GM04504 (cell line): ENCODE data around the gene MAST4.

Experiments
- DNase-seq: peaks from one replicate; pipeline ENCODE4 v3.0.0-alpha.2; 2012; ENCODE audit warnings: low read depth

MAST4 gene

GRCh38 chr5:67190861-67191260, 594.7 kb downstream of the MAST4 start:
- no peak for DNase-seq

DNA sequence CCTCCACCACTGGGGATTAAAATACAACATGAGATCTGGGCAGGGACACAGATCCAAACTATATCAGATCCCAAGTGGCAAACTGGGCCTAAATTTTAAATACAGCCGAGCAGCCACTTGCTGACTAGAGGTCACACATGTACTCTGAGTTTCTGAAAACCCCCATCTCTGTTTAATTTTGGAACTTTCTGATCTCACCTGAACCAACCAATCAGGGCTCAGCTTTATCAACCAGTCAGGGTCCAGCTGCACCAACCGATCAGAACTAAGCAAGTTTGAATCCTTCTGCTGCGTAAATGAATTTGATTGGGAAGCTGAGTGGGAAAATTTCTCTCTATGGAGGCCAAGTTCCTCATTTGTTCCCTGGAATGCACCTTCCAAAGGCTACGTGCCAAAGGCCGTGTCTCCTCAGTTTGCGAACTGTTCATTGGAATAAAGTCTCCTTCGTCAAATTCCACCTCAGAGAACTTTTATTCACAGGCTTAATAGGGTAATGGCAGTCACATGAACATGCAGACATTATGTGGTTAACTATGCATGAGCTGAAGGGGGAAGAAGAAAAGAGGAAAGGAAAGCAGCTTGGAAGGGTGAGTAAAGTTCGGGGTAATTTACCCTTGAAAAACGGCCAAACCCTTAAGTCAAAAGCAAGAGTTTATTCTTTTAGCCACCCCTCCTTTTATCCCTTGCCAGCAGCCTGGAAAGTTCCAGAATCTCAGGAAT, 596.7 kb downstream of the MAST4 start:
- no peak for DNase-seq

- DNase-seq, result no peak
These were observed 597.2 kb downstream of the MAST4 start for GRCh38 chr5:67193439-67193807.

GRCh38 chr5:67194166-67194565, 598.0 kb downstream of the MAST4 start:
- no peak for DNase-seq

- DNase-seq, result no peak
These were observed 599.4 kb downstream of the MAST4 start for GRCh38 chr5:67195406-67196275.

GRCh38 chr5:67196537-67197059, 600.4 kb downstream of the MAST4 start, which contains the start of gene CD180:
CD180 (minus strand) TSS chr5:67196799; CDS start chr5:67196641, 158 bp downstream.
- no peak for DNase-seq

- DNase-seq, result no peak
These were observed 601.3 kb downstream of the MAST4 start for GRCh38 chr5:67197536-67197935.

DNA sequence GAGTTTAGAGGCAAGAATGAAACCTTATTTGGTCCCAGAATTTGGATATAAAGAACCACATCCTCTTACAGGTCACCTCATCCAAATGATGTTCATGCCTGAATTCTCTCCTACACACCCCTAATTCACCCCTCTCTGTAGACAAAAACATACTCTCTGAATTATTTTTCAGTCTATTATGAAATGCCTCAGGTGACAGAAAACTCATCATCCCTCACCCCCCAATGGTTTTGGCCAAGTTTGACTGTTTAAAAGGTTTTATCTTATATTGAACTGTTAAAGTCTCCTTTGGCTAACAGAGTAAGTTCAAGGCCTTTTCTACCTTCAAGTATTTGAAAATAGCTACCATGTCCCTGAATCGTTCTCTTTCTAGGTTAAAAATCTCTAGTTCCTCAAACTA, 602.7 kb downstream of the MAST4 start:
- no peak for DNase-seq

GRCh38 chr5:67199859-67200258, 603.7 kb downstream of the MAST4 start:
- DNase-seq, result no peak

- DNase-seq, result no peak
These were observed 604.8 kb downstream of the MAST4 start for GRCh38 chr5:67200809-67201562.

- no peak for DNase-seq
These were observed 605.8 kb downstream of the MAST4 start for GRCh38 chr5:67201897-67202549.

DNA sequence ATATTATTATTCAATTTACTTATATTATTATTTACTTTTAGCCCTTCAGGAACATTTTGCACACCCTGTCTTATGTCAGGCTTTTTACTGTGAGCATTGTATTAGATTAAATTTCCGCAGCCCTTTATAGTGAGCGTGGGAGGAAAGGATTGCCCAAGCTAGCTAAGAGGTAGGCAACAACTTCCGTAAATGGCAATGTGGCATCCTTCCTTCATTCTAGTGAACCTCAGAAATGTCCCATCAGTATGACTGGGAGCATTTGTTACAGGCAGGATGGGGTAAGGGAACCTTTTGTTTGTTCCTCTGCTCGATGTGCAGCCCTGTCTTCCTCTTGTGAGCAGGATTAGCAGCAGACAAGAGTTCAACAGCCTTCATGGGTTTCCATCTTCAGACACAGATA, 606.6 kb downstream of the MAST4 start:
- no peak for DNase-seq

DNA sequence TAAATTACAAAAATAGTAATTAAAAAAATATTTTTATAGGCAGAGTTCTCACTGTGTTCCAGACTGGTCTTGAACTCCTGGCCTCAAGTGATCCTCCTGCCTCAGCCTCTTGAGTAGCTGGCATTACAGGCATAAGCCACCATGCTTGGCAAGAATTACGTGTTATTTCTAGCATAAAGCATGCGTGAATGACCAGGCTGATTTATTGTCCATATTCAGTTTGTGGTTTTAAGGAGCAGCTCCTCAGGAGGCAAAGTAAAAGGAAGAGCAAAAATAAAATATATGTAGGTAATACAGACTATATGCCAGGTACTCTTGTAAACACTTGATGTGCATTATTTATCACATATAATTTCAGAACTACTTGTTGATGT, 607.5 kb downstream of the MAST4 start:
- DNase-seq, result no peak

DNA sequence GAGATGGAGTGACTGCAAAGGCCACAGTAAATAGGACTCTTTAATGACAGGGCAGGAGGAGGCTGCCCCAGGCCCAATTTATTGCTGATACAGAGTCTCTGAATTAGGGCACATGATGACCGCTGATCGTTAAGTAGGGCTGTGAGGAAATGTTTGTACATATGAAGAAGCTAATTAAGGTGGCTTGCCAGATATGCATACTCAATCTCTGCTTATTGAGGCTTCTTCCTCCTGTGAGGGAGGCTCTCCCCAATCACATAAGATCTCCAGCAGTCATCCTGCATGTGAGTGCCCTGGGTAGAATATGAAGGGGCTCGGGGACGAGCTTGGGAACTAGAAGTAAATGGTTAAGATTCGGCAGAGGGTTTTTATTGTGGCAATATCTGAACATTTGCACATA, 608.6 kb downstream of the MAST4 start:
- DNase-seq, result no peak

DNA sequence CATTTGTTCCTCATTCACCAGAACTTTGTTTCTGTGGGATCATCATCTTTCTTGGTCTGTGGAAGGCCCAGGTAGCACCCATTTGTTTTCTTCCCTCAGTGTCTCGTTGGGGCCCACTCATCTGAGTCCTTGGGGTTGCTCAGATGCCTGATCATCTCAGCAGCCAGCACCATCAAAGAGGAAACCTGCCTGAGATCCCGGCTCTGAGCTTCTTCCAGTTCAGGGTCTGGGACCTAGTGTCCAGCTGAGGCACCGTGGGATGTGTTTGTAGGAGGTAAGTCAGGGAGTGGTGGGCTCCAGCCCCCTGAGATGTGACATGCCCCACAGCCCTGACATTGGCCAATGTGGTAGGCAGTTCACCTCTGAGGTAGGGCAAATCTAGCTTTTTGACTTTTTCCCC, 609.8 kb downstream of the MAST4 start:
- no peak for DNase-seq

DNA sequence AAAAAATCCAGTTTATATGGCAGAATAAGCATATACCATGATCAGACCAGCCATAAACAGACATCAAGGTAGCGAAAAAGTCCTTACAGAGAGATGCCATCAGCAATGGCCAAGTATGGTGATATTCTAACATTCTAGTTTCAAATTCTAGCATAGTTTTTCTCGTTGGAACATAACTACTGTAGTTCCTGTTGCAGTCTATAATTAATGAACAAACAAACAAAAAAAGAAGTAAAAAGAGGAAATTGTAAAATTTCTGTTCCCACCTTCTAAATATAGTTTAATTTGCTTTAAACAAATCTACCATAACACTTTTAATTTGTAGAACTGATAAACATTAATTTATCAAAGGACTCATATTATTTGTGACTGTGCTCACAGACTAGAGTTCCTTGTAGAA, 610.3 kb downstream of the MAST4 start:
- no peak for DNase-seq

DNA sequence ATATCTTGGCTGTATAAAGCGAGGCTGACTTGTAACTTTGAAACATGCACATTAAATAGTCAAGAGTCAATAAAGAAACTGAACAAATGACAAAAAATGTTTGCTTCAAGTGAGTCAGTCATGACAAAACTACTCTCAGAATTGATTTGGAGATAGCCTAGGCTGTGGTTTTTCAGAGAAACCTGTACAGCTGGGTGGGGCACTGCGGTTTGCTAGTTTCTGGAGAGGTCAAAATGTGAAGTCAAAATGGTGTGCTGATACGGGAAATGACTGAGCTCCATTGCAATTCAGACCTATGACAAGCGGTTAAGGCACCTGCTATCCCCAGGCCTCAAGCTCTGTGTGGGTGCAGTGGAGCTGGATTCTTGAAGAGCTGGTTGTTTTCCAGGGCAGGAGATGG, 610.7 kb downstream of the MAST4 start:
- peak; percentile 14 for DNase-seq

- DNase-seq, result no peak
These were observed 612.2 kb downstream of the MAST4 start for GRCh38 chr5:67208403-67208802.

DNA sequence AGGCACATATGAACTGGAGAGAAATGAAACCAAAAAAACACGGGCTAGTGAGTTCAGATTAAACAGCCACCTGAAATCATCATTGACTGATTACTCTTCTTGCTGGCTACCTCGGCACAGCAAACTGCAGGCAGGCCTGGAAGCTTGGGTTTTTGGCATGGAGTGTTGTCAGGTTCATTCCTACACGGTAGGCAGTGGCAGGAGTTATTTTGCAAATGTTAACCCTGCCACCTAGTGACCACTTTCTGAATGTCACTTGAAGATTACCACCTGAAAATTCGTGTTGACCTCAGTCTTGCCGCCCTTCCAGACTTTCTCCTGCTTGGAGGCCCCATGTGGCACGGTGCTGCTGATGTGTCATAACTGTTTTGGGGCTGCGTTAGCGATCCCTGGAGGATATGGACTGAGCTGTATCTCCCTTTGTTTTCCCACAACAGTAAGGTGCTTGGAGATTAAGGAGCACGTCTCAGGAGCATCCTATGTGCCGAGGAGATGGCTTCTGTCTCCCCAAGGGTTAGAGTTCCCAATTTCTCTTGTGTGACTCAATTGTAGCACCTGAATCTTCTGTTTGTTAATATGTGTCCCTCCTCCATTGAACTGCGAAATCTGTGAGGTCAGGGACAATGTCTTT, 613.1 kb downstream of the MAST4 start:
- DNase-seq, result peak; percentile 29

DNA sequence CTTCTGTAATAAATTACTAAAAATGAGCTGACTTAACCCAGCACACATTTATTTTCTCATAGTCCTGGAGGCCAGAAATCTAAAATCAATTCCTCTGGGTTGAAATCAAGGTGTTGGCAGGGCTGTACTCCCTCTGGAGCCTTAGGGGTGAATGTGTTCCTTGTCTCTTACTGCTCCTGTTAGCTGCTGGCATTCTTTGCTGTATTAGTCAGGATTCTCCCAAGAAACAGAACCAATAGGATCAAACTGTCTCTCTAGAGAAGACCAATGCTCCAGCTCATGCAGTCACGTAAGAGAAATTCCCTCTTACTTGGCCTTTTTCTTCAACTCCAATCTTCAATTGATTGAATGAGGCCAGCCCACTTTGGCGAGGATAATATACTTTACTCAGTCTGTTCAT, 615.7 kb downstream of the MAST4 start:
- peak; percentile 31 for DNase-seq

GRCh38 chr5:67214036-67214435, 617.8 kb downstream of the MAST4 start:
- no peak for DNase-seq
